Caco-2 (cell line): ENCODE measurements around the gene ADGRB3. TPM values are rescaled to one million over a fixed set of nuclear protein-coding genes. Genes with fewer than 3 reads are reported as not detected.

Experiments
- BruUV-seq: library from RNA; stranded (reverse); fragments of 400-500 nt; replicated peaks from 2 replicates; lab custom pipeline; 2021; lab: Mats Ljungman, UMichigan
- CTCF ChIA-PET: fragments of 300-600 bp; sonication (Branson Sonifier 250); formaldehyde crosslinking; loops from one replicate; lab custom pipeline; 2022; ENCODE audit warnings: antibody characterized with exemption; lab: Charles Lee
- POLR2A ChIA-PET: fragments of 300-600 bp; sonication (Branson Sonifier 250); formaldehyde crosslinking; loops from one replicate; lab custom pipeline; 2022; ENCODE audit warnings: antibody characterized with exemption; lab: Charles Lee
- DNase-seq, 2 experiments: peaks; one replicate each; pipeline versions ENCODE4 v3.0.0 to v3.0.0-alpha.2; 2020 to 2022
- H3K27me3 ChIP-seq: replicated peaks from 2 replicates; pipeline ENCODE4 v1.6.0; 2011; ENCODE audit warnings: low read length; ENCODE audit not compliant: control insufficient read depth, insufficient read depth
- H3K36me3 ChIP-seq: 2 replicates; pipeline ENCODE4 v1.5.1; 2011; ENCODE audit warnings: low read length; ENCODE audit not compliant: control insufficient read depth, insufficient read depth
- H3K4me1 ChIP-seq: fragments of 250-450 bp; sonication (Bioruptor Pico); 2 replicates; pipeline ENCODE4 v1.5.1; 2020; ENCODE audit warnings: mild to moderate bottlenecking
- H3K4me3 ChIP-seq: 2 replicates; pipeline ENCODE4 v1.5.1; 2011; ENCODE audit warnings: low read depth, mild to moderate bottlenecking, control low read depth, low read length
- H3K9me3 ChIP-seq: fragments of 250-450 bp; sonication (Bioruptor Pico); 2 replicates; pipeline ENCODE4 v1.5.1; 2020; ENCODE audit warnings: mild to moderate bottlenecking, moderate library complexity
- H3K27ac Mint-ChIP-seq: one replicate; pipeline ENCODE4 v1.8.0; 2022; ENCODE audit warnings: mixed read lengths; ENCODE audit not compliant: unreplicated experiment
- H3K27me3 Mint-ChIP-seq: one replicate; pipeline ENCODE4 v1.8.0; 2022; ENCODE audit warnings: mixed read lengths; ENCODE audit not compliant: insufficient read depth, unreplicated experiment
- H3K36me3 Mint-ChIP-seq: one replicate; pipeline ENCODE4 v1.8.0; 2022; ENCODE audit warnings: mild to moderate bottlenecking, mixed read lengths; ENCODE audit not compliant: insufficient read depth, unreplicated experiment
- H3K4me1 Mint-ChIP-seq: one replicate; pipeline ENCODE4 v1.8.0; 2022; ENCODE audit warnings: low read depth, mixed read lengths; ENCODE audit not compliant: unreplicated experiment
- H3K4me3 Mint-ChIP-seq: one replicate; pipeline ENCODE4 v1.8.0; 2022; ENCODE audit warnings: mild to moderate bottlenecking, moderate library complexity, mixed read lengths; ENCODE audit not compliant: unreplicated experiment
- H3K9me3 Mint-ChIP-seq: one replicate; pipeline ENCODE4 v1.8.0; 2022; ENCODE audit warnings: mixed read lengths; ENCODE audit not compliant: unreplicated experiment
- CTCF ChIP-seq, 2 experiments: fragments of 200-600 bp in 1 of 2; IDR thresholded peaks; 1 replicate in 1 of 2; 2 replicates in 1 of 2; pipeline versions ENCODE4 v1.5.1 to v1.8.0; 2011 to 2022; ENCODE audit warnings: antibody characterized with exemption in 1 of 2, control low read depth in 1 of 2, inconsistent platforms in 1 of 2, low read depth in 1 of 2, low read length in 1 of 2, mild to moderate bottlenecking in 1 of 2, moderate library complexity in 1 of 2; ENCODE audit not compliant: insufficient read depth in 1 of 2, severe bottlenecking in 1 of 2, unreplicated experiment in 1 of 2
- intact Hi-C: fragments of 100-400 bp; cut with micrococcal nuclease; formaldehyde crosslinking; loops from one replicate; pipeline ENCODE4 v1.10.0; 2022; ENCODE audit not compliant: unreplicated experiment
- total RNA-seq: library from RNA; stranded (reverse); gene quantifications from 2 replicates; pipeline ENCODE4 v1.2.3, GENCODE V29; 2022

ADGRB3 gene
- total RNA-seq, 1 experiment from 2014 or later, result 0.18 TPM

DNA sequence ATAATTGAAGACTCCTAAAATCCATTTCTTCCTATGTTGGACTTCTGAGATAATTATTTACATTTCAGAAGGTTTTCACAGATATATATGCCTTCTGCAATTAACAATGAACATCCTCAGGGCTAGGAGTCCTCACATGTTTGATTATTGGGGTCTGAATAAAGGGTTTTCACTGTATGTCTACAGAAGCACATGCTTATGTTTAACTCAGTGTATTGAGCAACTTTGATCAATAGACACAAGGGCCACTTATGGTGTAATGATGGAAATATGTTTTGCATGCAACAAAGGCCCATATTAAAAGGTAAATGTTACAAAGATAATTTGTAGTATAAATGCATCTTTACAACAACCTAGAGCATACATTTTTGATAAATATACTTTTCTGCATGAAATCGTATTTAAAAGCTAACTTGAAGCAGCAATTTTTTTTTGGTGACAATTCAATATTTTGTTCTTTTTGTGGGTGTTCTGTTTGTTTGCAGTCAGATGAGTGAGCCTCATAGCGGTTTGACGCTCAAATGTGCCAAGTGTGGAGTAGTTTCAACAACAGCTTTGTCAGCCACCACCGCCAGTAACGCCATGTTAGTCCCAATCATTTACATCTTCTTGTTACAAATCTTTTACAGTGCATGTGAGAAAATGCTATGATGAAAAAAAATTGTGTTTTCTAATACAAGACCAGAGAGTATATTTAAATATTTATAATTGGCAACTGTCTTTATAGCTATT is 703.5 kb downstream of the ADGRB3 start:
- Histone ChIP-seq H3K27me3 (no peaks in the 10 kb centered on the region), H3K9me3 (no peaks in the 10 kb centered on the region), H3K36me3 (no peaks in the 10 kb centered on the region), H3K4me1 (no peaks in the 10 kb centered on the region), H3K4me3 (no peak overlapping the region)
- Mint-ChIP-seq H3K36me3 (no peaks in the 10 kb centered on the region), H3K4me3 (no peak overlapping the region), H3K9me3 (no peaks in the 10 kb centered on the region), H3K27ac (no peak overlapping the region), H3K4me1 (no peaks in the 10 kb centered on the region), H3K27me3 (no peaks in the 10 kb centered on the region)
- TF ChIP-seq CTCF (IDR thresholded peaks at IDR 0.05; ENCODE audit: insufficient read depth in 1 of 2, low read depth in 1 of 2, low read length in 1 of 2, severe bottlenecking in 1 of 2, unreplicated experiment in 1 of 2), result no peak
- BruUV-seq, result no TSS peak
- DNase-seq, result no peak
- ChIA-PET CTCF (no interaction called here), POLR2A (no interaction called here)
- intact Hi-C loops, result no loop called here

DNA sequence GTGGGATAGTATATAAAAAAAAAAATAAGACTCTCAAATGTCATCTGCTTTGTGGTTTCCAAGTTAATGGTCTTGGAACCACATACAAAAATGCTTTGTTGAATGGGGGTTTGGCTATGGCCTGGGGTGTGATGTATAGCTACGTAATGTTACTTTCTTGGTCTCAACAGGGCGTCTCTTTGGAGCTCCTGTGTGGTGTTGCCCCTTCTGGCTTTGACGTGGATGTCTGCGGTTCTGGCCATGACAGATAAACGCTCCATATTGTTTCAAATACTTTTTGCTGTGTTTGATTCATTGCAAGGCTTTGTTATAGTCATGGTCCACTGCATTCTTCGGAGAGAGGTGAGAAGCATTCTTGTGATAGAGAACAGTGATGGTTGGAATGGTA is 704.1 kb downstream of the ADGRB3 start:
- Histone ChIP-seq H3K4me3 (no peak overlapping the region), H3K27me3 (no peaks in the 10 kb centered on the region), H3K36me3 (no peaks in the 10 kb centered on the region), H3K4me1 (no peaks in the 10 kb centered on the region), H3K9me3 (no peaks in the 10 kb centered on the region)
- no TSS peak for BruUV-seq
- H3K9me3 Mint-ChIP-seq, result no peaks in the 10 kb centered on the region
- TF ChIP-seq CTCF (IDR thresholded peaks at IDR 0.05; ENCODE audit: insufficient read depth in 1 of 2, low read depth in 1 of 2, low read length in 1 of 2, severe bottlenecking in 1 of 2, unreplicated experiment in 1 of 2), result no peak
- ChIA-PET POLR2A (no interaction called here), CTCF (no interaction called here)
- H3K27me3 Mint-ChIP-seq, result no peaks in the 10 kb centered on the region
- no peak overlapping the region for H3K4me3 Mint-ChIP-seq
- H3K27ac Mint-ChIP-seq, result no peak overlapping the region
- intact Hi-C loops, result no loop called here
- no peak for DNase-seq
- no peaks in the 10 kb centered on the region for H3K36me3 Mint-ChIP-seq
- no peaks in the 10 kb centered on the region for H3K4me1 Mint-ChIP-seq

DNA sequence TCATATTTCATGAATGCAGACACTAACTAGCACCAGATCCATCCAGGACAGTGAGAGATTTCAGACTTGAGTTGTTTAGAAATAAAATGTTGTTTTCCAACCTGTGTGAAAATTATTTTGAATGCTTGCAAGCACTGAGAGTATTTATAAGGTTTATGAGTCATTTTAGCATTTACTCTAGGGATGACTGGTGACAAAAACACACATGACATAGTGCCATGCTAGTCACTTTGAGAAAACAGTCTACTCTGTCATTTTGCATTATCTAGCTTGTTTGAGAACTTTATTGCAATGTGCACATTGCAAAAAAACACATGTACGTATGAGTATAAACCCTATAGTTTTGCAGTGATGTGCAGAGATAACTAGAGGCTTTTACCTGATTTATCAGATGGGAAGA is 705.1 kb downstream of the ADGRB3 start:
- no peak for TF ChIP-seq CTCF (IDR thresholded peaks at IDR 0.05; ENCODE audit: insufficient read depth in 1 of 2, low read depth in 1 of 2, low read length in 1 of 2, severe bottlenecking in 1 of 2, unreplicated experiment in 1 of 2)
- H3K4me1 ChIP-seq, result no peaks in the 10 kb centered on the region
- no peak overlapping the region for H3K27ac Mint-ChIP-seq
- H3K36me3 ChIP-seq, result no peaks in the 10 kb centered on the region
- DNase-seq, result no peak
- H3K4me1 Mint-ChIP-seq, result no peaks in the 10 kb centered on the region
- no peak overlapping the region for H3K4me3 Mint-ChIP-seq
- ChIA-PET POLR2A (no interaction called here), CTCF (no interaction called here)
- no peaks in the 10 kb centered on the region for H3K27me3 Mint-ChIP-seq
- no peaks in the 10 kb centered on the region for H3K9me3 ChIP-seq
- no peaks in the 10 kb centered on the region for H3K27me3 ChIP-seq
- intact Hi-C loops, result no loop called here
- H3K4me3 ChIP-seq, result no peak overlapping the region
- BruUV-seq, result no TSS peak
- no peaks in the 10 kb centered on the region for H3K36me3 Mint-ChIP-seq
- no peaks in the 10 kb centered on the region for H3K9me3 Mint-ChIP-seq
